ENCODE results near the gene SHROOM3. TPM values are rescaled to one million over a fixed set of nuclear protein-coding genes. Genes with fewer than 3 reads are reported as not detected.

The SHROOM3 gene
- polyA plus RNA-seq, 1 experiment, result 9.5 TPM

DNA sequence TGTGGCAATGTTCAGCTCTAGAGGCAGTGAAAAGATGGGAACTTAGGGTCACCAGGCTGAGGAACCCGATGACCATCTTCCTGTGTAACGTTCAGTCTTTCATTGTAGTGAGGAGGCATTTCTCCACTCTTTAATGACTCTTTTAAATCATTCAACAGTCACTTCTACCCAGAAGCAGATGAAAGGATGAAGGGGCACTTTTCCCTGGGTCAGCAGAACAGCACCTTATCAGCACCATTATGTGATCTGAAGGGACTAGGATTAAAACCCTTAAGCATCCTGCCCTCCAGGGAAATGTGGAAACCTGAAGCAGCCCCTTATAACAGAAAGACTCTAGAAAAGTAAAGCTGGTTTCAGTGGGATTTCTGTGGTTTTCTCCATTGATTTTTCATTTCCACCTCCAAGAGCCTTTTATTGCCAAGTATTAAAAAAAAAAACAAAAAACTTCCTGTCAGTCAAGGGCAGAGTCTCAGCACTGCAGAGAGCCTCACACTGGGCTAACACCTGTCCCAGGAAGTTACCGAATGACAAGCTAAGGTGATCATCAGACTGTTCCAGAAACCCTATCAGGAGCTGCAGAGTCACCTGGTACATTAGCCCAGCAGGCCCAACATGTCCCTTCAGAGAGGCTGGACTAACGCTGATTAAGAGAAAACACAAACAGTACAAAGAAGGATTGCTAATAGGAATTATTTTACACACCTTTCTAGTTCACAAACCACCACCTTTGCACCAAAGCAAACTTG is 185.9 kb downstream of the SHROOM3 start:
- POLR2A ChIA-PET, result no interaction called here
- CTCF ChIA-PET, result interaction anchor here (0.6 to 1.0 kb wide), 3 partner anchors 116 to 582 kb away, joined by 3 to 5 read pairs (median 4); no protein-coding TSS in a partner anchor
- H3K27me3 ChIP-seq (ENCODE audit: control insufficient read depth, insufficient read depth, low read length), result no peaks in the 10 kb centered on the region
- H3K4me3 ChIP-seq (ENCODE audit: low read depth, low read length), result no peak overlapping the region
- TF ChIP-seq, protein P1, sequence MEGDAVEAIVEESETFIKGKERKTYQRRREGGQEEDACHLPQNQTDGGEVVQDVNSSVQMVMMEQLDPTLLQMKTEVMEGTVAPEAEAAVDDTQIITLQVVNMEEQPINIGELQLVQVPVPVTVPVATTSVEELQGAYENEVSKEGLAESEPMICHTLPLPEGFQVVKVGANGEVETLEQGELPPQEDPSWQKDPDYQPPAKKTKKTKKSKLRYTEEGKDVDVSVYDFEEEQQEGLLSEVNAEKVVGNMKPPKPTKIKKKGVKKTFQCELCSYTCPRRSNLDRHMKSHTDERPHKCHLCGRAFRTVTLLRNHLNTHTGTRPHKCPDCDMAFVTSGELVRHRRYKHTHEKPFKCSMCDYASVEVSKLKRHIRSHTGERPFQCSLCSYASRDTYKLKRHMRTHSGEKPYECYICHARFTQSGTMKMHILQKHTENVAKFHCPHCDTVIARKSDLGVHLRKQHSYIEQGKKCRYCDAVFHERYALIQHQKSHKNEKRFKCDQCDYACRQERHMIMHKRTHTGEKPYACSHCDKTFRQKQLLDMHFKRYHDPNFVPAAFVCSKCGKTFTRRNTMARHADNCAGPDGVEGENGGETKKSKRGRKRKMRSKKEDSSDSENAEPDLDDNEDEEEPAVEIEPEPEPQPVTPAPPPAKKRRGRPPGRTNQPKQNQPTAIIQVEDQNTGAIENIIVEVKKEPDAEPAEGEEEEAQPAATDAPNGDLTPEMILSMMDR (IDR thresholded peaks at IDR 0.05; ENCODE audit: low read depth, low read length), result no peak
- H3K27ac ChIP-seq (ENCODE audit: low read depth, low read length), result no peak overlapping the region
- DNase-seq (ENCODE audit: low read depth, low spot score), result no peak
- no peaks in the 10 kb centered on the region for H3K9me3 ChIP-seq (ENCODE audit: control insufficient read depth, insufficient read depth, low read length)

DNA sequence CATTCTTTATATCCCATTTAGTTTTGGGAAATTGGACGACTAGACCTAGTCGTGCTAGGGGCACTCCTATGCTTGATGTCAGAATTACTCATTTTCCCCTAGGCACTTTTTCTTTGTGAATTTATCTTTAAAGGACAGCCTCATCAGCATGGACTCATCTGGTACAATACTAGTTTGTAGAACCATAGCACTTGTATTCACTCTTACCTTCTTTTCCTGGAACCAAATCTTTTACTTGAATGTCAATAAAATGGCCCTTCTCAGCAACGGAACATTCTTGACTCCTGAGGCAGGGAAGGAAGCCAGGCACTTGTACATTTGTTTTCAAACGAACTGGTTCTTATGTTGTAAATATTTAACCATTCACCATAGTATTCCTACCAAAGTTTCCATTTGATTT is 187.1 kb downstream of the SHROOM3 start:
- ChIA-PET POLR2A (no interaction called here), CTCF (interaction anchor here (1.3 kb wide), 1 partner anchor 10 kb away, joined by 3 read pairs; no protein-coding TSS in a partner anchor)
- Histone ChIP-seq H3K9me3 (ENCODE audit: control insufficient read depth, insufficient read depth, low read length) (no peaks in the 10 kb centered on the region), H3K27me3 (ENCODE audit: control insufficient read depth, insufficient read depth, low read length) (no peaks in the 10 kb centered on the region), H3K4me3 (ENCODE audit: low read depth, low read length) (no peak overlapping the region), H3K27ac (ENCODE audit: low read depth, low read length) (no peak overlapping the region)
- TF ChIP-seq, protein P1 (IDR thresholded peaks at IDR 0.05; ENCODE audit: low read depth, low read length), result no peak
- no peak for DNase-seq (ENCODE audit: low read depth, low spot score)

DNA sequence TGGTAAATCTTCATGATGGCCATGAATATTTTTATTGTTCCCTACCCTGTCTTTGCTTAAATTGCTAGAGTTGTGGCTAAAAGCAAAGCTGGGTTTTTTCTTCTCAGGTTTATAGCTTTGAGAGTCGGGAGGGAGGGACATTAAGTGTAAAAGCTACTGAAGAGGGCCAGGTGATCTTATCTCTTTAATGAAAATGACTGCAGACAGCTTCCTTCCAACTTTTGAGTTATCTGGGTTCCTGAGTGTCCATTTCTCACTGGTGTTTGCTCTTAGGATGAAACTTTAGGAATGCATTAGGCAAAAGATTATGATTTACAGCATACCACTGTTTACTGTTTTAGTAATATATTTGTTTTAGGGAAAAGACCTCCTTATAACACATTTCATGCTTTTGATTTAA is 187.7 kb downstream of the SHROOM3 start:
- ChIA-PET POLR2A (no interaction called here), CTCF (interaction anchor here (1.3 kb wide), 1 partner anchor 10 kb away, joined by 3 read pairs; no protein-coding TSS in a partner anchor)
- Histone ChIP-seq H3K4me3 (ENCODE audit: low read depth, low read length) (no peak overlapping the region), H3K27ac (ENCODE audit: low read depth, low read length) (no peak overlapping the region), H3K9me3 (ENCODE audit: control insufficient read depth, insufficient read depth, low read length) (no peaks in the 10 kb centered on the region), H3K27me3 (ENCODE audit: control insufficient read depth, insufficient read depth, low read length) (no peaks in the 10 kb centered on the region)
- DNase-seq (ENCODE audit: low read depth, low spot score), result no peak
- TF ChIP-seq, protein P1 (IDR thresholded peaks at IDR 0.05; ENCODE audit: low read depth, low read length), result no peak

DNA sequence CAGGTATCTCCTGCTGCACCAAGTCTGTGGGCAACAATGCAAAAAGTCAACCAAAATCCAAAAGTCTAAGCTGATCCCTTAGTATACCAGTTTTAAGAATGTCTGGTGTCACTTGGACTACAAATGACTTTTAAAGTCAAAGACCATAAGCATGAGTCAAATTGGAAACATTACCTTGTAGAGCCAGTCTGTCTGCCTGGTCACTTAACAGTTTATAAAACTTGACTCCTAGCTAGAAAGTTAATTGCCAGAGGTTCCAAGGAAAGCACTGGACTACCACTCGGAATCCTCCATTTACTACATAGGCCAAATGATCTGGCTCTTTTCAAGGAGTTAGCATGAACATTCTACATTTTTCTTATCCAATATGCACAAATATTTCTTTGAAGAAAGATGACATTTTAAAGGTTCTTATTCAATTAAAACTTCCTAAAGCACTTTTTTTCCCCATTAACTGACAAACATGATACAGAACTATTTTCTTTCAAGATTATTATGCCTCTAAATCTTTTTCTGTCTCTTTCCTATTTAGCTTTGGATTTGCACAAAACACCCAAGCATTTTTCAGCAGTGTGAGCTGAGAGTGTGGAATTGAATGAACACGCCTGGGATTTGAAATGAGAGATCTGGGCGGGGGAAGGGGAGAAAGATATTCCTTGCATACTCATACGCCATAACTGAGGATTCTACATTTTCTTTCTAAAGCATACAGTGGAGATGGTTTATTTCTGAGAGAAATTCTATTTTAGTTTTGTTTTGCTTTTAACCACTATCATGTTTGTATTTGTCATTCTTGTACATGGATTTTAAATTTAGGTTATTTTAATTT is 188.4 kb downstream of the SHROOM3 start:
- no peak overlapping the region for H3K4me3 ChIP-seq (ENCODE audit: low read depth, low read length)
- TF ChIP-seq, protein P1 (IDR thresholded peaks at IDR 0.05; ENCODE audit: low read depth, low read length), result no peak
- H3K27me3 ChIP-seq (ENCODE audit: control insufficient read depth, insufficient read depth, low read length), result no peaks in the 10 kb centered on the region
- H3K27ac ChIP-seq (ENCODE audit: low read depth, low read length), result no peak overlapping the region
- ChIA-PET POLR2A (no interaction called here), CTCF (interaction anchor here (0.7 to 1.3 kb wide), 2 partner anchors 9 to 134 kb away, joined by 3 read pairs; no protein-coding TSS in a partner anchor)
- no peaks in the 10 kb centered on the region for H3K9me3 ChIP-seq (ENCODE audit: control insufficient read depth, insufficient read depth, low read length)
- DNase-seq (ENCODE audit: low read depth, low spot score), result no peak
